Right forelimb (tissue), 1 donor: Measurements from ENCODE around the gene DIP2A.
"Not testable (repeated sequence)": the region's sequence is repeated elsewhere in the genome, so short reads cannot be mapped to it uniquely, and the experiment has no call there.

Experiments
- DNase-seq: peaks from one replicate; pipeline ENCODE4 v3.0.0-alpha.2; 2018

Gene DIP2A

DNA sequence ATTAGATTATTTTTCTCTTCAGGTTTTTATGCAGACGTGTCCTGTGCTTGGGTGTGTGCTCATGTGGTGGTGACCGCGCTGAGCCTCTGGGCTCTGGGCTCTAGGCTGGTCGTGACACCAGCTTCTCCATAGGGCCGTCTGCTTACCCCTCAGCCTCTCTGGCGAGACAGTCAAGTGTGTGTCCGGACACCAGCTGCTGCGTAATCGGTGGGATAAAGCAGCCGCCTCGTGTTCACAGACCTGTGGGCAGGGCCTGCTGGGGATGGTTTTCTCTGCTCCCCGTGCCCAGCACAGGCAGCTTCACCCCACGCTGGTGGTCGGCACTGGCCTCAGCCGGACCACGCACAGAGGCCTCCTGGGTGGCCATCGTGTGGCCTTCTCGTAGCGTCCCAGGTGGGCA, 33.6 kb upstream of the DIP2A start:
- no peak for DNase-seq

DNA sequence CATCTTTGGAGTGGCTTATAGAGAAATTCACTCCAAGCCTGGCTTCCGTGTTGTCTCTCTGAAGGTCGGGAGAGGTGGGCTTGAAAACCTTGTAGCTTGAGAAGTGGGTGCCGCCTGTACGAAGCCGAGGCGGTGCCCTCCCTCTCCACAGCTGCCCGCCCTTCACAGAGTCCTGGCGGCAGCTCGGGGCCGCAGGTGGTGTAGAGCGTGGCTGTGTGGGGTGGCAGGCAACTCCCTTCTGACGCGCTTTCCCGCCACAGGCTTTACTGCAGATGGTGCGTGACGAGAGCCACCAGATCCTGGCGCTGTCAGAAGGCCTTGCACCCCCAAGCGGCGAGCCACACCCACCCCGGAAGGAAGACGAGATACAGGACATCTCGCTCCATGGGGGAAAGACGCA, 33.1 kb upstream of the DIP2A start:
- no peak for DNase-seq

DNA sequence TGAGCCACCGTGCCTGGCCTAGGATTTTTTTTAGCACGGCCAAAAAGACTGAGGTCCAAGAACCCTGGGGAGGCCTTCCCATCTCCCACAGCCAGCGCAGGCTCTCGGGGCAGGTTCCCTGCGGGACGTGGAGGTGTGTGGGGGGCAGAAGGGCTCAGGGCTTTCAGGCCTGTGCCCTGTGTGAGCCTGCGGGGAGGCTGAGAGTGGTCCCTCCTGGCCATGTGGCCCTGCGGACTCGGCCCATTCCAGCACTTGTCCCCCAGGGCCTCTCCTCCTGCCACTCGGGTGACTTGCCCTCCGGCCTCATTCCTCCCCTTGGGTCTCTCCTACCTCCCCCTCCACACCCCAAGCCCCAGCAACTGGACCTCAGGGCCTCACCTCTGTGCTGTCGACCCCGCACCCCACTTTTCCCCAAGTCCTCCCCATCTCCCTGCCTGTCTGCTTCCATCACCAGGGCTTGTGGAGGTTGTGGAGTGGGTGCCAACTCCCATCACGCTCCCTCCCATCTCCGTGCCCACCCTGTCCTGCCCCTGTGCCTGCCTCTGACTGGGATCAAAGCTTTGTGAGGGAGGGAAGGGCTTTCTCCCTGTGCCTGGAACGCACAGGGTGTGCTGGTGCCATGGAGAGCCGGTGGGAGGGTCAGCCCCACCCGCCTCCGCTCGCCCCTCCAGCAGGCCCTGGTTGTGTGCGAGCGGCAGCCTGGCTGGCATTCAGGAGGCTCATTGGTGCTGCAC, 32.2 kb upstream of the DIP2A start:
- no peak for DNase-seq

DNA sequence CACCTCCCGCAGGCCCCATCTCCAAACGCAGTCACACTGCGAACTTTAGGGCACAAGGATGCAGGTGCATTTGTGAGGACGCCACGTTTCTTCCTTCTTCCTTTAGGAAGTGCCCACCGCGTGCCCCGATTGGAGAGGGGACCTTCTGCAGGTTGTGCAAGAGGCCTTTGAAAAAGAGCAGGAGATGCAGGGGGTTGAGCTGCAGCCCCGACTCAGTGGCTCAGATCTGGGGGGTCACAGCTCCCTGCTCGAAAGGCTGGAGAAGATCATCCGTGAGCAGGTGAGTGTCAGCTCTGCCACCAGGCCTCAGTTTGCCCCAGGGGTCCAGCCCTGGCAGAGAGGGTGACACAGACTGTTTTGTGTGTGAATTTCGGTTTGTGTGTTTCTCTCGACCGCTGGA, 31.2 kb upstream of the DIP2A start:
- DNase-seq, result no peak

DNA sequence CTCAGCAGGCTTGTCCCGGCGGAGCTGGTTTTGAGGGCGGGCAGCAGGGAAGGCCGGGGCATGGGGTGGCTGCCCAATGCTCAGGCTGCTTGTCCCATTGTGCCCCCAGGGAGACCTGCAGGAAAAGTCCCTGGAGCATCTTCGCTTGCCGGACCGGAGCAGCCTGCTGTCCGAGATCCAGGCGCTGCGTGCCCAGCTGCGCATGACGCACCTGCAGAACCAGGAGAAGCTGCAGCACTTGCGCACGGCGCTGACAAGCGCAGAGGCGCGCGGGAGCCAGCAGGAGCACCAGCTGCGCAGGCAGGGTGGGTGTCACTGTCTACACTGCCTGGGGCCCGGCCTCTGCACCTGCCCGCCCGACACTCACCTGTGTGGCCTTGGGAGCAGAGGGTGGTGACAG, 30.4 kb upstream of the DIP2A start:
- no peak for DNase-seq

DNA sequence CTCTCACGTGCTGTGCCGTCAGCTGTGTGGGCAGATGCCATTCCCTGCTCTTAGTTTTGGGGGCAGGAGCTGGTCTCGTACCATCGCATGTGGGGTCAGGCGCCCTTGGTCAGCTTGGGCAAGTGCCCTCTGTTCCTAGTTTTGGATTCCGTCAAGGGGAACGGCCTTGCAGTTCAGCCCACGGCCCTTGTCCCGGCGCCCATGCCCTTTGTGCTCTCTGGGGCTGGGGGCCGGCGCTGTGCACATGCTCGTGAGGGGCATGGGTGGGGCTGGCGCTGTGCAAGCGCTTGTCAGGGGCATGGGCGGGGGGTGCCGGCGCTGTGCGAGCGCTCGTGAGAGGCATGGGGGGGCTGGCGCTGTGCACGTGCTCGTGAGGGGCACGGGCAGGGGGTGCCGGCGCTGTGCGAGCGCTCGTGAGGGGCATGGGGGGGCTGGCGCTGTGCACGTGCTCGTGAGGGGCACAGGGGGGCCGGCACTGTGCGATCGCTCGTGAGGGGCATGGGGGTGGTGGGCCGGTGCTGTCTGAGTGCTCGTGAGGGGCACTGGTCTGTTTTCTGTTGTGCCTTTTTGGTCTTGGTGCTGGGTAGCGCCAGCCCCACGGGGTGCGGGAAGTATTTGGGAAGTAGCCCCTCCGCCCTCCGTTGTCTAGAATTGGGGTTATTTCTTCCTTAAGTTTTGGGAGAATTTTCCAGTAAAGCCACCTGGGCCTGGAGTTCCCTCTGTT, 29.5 kb upstream of the DIP2A start:
- DNase-seq, result no peak

DNA sequence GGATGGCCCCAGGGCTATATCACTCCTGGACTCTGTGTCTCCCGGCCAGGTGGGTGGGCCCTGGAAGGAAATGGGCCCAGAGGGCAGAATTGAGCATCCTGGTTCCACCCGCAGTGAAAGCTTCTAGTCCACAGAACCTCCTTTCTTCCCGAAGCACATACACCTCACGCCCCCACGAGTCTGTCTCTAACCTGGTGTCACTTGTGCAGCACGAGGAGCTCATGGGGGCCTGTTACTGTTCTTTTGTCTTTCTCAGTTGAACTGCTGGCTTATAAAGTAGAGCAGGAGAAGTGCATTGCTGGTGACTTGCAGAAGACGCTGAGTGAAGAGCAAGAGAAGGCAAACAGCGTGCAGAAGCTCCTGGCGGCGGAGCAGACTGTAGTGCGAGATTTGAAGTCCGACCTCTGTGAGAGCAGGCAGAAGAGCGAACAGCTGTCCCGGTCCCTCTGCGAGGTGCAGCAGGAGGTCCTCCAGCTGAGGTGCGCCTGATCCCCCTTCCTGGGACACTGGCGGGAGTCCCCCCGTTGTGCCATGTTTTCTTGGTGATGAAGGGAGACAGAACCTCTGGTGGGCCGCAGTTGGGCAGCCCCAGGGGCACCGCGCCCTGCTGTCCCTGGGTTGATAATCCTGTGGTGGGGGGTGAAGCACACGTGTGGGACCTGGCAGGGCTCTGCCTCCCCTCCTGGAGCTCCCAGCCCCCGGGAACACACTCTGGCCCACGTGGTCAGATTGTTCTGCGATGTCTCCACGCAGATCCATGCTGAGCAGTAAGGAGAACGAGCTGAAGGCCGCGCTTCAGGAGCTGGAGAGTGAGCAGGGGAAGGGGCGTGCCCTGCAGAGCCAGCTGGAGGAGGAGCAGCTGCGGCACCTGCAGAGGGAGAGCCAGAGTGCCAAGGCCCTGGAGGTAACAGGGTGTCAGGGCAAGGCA, 28.7 kb upstream of the DIP2A start:
- DNase-seq, result no peak

DNA sequence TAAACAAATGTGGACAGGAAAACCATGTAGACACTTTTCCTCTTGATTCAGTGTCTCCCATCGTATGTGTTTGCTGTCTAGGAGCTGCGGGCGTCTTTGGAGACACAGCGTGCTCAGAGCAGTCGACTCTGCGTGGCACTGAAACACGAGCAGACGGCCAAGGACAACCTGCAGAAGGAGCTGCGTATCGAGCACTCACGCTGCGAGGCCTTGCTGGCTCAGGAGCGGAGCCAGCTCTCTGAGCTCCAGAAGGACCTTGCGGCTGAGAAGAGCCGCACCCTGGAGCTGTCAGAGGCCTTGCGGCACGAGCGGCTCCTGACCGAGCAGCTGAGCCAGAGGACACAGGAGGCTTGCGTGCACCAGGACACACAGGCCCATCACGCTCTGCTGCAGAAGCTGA, 27.2 kb upstream of the DIP2A start:
- no peak for DNase-seq

DNA sequence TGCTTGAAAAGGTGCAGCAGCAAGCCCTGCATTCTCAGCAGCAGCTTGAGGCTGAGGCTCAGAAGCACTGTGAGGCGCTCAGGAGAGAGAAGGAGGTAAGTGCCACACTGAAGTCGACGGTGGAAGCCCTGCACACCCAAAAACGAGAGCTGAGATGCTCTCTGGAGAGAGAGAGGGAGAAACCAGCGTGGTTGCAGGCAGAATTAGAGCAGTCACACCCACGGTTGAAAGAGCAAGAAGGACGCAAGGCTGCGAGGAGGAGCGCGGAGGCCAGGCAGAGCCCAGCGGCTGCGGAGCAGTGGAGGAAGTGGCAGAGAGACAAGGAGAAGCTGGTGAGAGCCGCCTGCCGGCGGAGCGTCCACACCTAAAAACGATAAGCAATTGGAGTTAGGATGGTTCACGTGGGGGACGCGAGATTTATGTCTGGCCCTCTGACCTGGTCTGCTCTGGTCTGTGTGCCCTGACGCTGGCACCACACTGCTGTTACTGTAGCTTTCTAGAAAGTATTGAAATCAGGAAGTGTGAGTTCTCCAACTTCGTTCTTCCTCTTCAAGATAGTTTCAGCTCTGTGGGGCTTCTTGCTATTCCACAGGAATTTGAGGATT, 26.7 kb upstream of the DIP2A start:
- DNase-seq, result no peak

DNA sequence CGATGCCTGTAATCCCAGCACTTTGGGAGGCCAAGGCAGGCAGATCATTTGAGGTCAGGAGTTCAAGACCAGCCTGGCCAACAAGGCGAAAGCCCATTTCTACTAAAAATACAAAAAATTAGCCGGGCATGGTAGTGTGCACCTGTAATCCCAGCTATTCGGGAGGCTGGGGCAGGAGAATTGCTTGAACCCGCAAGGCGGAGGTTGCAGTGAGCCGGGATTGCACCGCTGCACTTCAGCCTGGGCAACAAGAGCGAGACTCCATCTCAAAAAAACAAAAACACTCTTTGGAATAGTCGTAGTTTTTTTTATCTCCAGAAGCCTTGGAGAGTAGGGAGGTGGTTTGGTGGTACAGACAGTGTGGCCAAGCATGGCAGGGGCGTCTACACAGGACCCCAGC, 25.6 kb upstream of the DIP2A start:
- not testable (repeated sequence) for DNase-seq

DNA sequence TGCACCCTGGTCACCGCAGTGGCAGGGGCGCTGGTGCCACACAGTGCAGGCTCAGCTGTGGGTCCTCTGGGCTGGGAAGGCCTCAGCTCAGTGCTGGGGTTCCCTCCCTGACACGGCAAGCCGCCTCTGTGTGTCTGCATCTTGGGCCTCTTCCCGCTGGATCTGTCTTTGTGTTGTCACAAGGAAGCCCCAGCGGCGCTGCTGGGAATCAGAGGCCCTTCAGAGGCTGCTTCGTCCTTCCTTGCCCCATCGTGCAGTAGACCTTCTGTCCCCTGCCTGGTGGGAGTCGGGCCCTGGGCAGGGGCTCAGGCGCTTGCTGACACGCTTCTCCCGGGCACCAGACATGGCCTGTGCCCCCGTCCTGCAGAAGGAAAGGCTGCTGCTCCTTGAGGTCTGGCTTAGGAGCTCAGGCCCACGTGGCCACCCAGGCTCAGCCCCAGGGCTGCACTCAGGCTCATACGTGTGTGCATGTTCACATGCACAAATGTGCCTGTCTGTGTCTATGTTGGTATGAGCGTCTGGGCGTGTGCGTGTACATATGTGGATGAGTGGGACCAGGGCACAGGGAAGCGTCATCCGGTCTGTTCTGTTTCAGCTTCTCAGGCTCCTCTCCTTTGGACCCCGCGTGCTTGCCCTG, 24.3 kb upstream of the DIP2A start:
- DNase-seq, result no peak

DNA sequence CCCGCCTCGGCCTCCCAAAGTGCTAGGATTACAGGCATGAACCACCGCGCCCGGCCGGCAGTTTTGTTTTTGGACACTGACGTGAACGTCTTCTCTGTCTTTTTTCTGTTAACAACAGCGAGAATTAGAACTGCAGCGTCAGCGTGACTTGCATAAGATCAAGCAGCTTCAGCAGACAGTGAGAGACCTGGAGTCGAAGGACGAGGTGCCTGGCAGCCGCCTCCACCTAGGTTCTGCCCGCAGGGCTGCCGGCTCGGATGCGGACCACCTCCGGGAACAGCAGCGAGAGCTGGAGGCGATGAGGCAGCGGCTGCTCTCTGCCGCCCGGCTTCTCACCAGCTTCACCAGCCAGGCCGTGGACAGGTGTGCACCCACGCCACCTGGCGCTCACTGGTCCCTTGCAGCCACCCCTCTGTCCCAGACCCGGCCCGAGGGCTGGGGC, 22.9 kb upstream of the DIP2A start:
- DNase-seq, result no peak

DNA sequence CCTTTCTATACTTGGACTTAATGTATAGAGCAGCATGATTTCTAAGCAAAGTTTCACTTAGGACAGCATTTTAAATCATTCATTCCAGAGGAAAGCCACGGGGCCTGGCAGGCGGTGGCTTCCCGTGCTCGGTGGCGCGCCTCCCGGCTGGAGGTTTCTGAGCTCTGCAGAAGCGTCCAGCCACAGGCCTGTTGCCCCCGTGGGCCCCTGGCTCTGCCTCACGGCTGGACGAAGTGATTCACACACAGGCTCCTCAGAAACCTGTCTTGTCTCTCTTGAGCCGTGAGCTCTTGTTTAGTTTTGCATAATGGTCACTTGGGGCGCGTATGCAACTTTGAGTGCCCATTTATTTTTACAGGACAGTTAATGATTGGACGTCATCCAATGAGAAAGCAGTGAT, 22.1 kb upstream of the DIP2A start:
- no peak for DNase-seq

DNA sequence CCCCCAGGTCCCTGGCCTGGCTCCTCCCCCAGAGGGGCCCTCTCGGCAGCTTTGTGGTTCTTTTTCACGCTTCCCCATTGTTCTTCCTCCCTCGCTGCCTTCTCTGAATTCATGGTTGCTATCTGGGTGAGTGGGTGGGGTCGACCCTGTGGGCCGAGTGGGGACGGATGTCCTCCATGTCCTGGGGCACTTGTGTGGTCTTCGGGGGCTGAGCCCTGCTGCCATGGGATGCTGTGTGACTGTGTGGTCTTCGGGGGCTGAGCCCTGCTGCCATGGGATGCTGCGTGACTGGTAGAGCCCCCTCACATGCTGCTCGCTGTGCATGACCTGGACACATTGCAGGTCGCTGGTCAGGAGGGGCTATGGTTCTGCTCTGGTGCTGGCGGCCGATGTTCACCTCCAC, 21.6 kb upstream of the DIP2A start:
- no peak for DNase-seq

DNA sequence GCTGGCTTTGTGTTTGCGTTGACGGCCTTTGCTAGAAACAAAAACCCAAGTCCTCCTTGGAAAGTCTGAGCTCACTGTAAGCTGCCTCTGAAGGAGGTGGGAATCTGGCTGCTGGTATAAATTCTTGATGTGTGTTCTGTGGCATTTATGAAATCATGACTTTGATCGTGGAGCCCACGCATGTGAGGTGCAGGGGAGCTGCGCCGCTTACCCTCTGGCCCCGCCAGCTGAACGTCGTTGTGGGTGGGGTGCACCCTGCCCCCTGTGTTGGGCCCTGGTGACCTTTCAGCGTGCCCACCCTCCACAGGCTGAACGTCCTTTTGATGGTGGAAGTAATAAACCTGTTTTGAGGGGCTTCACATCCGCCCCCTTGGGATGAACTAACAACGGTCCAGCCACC, 21.2 kb upstream of the DIP2A start:
- DNase-seq, result no peak

DNA sequence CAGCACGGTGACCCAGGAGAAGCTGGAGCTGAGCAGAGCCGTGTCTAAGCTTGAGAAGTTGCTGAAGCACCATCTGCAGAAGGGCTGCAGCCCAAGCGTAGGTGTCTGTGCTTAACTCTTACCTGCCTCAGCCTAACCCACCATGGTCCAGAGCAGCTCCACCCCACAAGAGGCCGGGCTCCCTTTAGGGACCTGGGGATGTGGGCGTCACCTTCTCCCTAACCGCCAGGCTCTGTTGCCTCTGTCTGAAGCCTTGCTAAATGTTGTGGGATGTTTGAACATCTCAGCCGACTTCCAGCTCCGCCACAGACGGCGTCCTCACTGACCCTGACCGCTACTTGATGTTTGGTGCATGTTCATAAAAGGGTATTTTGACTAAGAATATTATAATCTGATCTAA, 20.4 kb upstream of the DIP2A start:
- DNase-seq, result no peak

DNA sequence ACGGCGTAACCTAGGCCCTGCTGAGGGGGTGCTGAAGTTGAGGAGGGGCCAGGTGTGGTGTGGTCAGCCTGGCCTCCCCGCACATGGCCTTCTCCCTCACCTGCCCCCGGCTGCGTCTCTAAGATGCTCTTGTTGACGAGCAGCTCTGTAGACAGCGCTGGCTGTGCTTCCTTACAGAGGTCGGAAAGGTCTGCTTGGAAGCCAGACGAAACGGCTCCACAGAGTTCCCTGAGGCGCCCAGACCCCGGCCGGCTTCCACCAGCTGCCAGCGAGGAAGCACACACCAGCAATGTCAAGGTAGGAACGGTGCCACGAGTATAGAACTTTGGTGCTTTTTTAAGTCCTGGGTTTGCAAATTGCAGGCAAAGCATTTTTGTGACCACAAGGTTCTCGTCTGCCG, 18.8 kb upstream of the DIP2A start:
- no peak for DNase-seq

DNA sequence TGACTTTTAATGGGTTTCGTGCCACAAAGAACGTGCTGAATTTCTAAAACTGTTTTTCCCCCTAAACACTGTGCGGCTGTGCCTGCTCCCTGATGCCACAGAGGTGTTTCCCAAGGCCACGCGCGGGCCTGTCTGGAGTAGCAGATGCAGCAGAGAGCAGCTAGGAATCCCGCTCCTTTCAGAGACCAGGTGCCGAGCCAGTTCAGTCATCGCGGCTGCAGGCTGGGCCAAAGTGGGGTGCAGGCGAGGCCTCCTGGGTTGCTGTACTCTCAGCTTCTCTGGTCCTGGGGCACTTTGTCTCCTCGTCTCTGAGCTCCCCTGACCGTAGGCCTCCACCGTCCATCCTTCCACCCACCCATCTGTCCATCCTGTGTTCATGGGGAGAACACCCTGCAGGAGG, 17.4 kb upstream of the DIP2A start:
- no peak for DNase-seq

DNA sequence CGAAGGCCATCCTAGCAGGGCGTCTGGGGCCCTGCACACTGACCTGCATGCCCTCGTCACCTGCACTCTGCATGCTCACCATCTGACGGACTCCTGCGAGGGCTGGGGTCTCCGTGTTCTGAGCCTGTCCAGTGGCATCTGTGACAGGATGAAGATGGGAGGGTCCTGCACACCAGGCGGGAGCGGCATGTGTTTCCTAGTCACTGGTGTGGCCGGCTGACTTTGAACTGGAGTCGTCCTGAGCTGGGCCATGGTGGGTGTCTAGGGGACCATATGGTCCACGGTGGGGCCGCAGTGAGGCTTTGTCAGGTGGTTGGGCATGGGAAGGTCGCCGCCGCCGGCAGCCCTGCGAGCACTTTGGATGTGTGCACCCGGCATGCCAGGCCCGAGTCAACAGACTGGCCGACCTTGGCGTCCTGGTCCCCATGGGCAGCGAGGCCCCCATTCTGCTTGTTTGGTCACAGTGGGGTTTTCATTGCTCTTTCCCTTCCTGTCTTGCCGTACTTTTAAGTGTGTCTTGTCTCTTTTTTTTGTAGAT, 16.7 kb upstream of the DIP2A start:
- DNase-seq, result no peak

DNA sequence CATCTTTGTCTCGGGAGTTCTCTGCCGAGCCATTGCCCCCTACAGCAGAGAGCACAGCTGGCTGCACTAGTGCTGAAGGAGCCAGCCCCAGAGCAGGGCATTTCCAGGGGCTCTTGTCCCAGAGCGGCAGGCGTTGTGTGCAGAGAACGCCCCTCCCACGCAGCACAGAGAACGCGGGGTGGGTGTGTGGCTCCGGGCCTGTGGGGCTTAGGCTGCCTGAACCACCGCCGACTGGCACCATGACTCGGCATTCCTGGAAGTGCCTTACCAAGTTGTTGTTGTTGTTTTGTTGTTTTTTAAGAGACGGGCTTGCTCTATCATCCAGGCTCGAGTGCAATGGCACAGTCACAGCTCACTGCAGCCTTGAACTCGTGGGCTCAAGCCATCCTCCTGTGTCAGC, 15.8 kb upstream of the DIP2A start:
- DNase-seq, result no peak

DNA sequence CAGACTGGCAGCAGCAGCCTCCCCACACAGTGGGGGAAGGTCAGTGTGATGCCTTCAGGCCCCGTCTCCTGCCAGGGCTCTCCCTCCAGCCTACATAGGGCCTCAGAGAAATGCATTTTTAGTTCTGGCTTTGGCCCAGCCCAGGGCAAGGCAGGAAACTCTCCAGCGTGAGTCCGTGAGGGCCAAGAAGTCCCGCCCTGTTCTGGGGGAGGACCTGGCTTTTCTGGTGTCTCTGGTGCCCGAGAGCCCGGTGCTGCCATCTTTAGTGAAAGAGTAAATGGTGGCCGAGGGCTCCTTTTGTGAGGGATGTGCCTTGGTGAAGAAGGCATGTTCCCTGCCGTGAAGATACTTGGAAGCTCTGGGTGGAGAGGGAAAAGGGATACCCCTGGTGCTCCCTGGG, 14.8 kb upstream of the DIP2A start:
- no peak for DNase-seq

DNA sequence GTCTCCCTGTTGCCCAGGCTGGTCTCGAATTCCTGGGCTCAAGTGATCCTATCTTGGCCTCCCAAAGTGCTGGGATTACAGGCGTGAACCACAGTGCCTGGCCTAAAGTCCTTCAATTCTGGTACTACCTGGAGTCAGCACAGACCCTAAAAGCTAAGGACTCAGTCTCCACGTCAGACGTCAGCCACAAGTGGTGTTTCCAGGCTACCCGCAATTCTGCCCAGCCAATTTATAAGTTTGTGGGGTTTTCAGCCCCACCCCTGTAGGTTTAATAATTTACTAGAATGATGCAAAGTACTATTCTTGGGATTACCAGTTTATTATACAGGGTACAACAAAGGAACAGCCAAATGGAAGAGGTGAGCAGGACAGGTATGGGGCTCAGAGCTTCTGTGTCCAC, 10.6 kb upstream of the DIP2A start:
- DNase-seq, result no peak
